ENCODE measurements around the gene SLC24A3.

Gene SLC24A3

GRCh38 chr20:19423097-19423899 lies 210.9 kb downstream of the SLC24A3 start:
- no peak for DNase-seq (ENCODE audit: low read depth in 1 of 2, low spot score in 1 of 2)
- TF ChIP-seq JUND (IDR thresholded peaks at IDR 0.05; ENCODE audit: low read depth): no peak
- in situ Hi-C loops (cut with HindIII; ENCODE audit: low pct_unique_long_range_greater_than_20kb, low sequenced_read_pairs): no loop called here

- no peak for DNase-seq (ENCODE audit: low read depth in 1 of 2, low spot score in 1 of 2)
- TF ChIP-seq JUND (IDR thresholded peaks at IDR 0.05; ENCODE audit: low read depth): no peak
- in situ Hi-C loops (cut with HindIII; ENCODE audit: low pct_unique_long_range_greater_than_20kb, low sequenced_read_pairs): no loop called here
Measured at GRCh38 chr20:19423900-19424620, 211.6 kb downstream of the SLC24A3 start.

DNA sequence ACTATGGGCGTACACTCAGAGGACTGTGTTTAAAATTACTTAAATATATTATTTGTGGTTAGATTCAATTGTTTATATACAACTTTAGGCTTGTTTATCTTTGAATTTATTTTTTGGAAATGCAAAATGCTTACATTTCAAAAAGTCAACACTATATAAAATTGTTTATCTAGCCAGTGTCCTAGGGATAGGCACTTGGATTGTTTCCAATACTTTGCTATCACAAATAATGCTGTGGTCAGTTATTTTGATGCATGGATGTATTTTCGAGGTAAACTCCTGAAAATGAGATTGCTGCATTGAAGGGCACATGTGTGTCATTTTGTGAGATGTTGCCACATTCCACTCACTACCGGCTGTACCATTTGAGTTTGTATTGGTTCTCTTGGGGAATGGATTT lies 213.9 kb downstream of the SLC24A3 start:
- DNase-seq (ENCODE audit: low read depth in 1 of 2, low spot score in 1 of 2): no peak
- in situ Hi-C loops (cut with HindIII; ENCODE audit: low pct_unique_long_range_greater_than_20kb, low sequenced_read_pairs): no loop called here
- no peak for TF ChIP-seq JUND (IDR thresholded peaks at IDR 0.05; ENCODE audit: low read depth)

- peak; percentile 62; the same call in 1 of the 2 replicates for TF ChIP-seq JUND (IDR thresholded peaks at IDR 0.05; ENCODE audit: low read depth)
- in situ Hi-C loops (cut with HindIII; ENCODE audit: low pct_unique_long_range_greater_than_20kb, low sequenced_read_pairs): no loop called here
- peak; percentile 50 to 97 for DNase-seq (ENCODE audit: low read depth in 1 of 2, low spot score in 1 of 2)
Measured at GRCh38 chr20:19427480-19427879, 215.0 kb downstream of the SLC24A3 start.

GRCh38 chr20:19427913-19428312 lies 215.5 kb downstream of the SLC24A3 start:
- no peak for DNase-seq (ENCODE audit: low read depth in 1 of 2, low spot score in 1 of 2)
- no peak for TF ChIP-seq JUND (IDR thresholded peaks at IDR 0.05; ENCODE audit: low read depth)
- in situ Hi-C loops (cut with HindIII; ENCODE audit: low pct_unique_long_range_greater_than_20kb, low sequenced_read_pairs): no loop called here

- no peak for DNase-seq (ENCODE audit: low read depth in 1 of 2, low spot score in 1 of 2)
- in situ Hi-C loops (cut with HindIII; ENCODE audit: low pct_unique_long_range_greater_than_20kb, low sequenced_read_pairs): no loop called here
- no peak for TF ChIP-seq JUND (IDR thresholded peaks at IDR 0.05; ENCODE audit: low read depth)
Measured at GRCh38 chr20:19428324-19428723, 215.9 kb downstream of the SLC24A3 start.

GRCh38 chr20:19429538-19429937 lies 217.1 kb downstream of the SLC24A3 start:
- no peak for DNase-seq (ENCODE audit: low read depth in 1 of 2, low spot score in 1 of 2)
- no peak for TF ChIP-seq JUND (IDR thresholded peaks at IDR 0.05; ENCODE audit: low read depth)
- in situ Hi-C loops (cut with HindIII; ENCODE audit: low pct_unique_long_range_greater_than_20kb, low sequenced_read_pairs): no loop called here

DNA sequence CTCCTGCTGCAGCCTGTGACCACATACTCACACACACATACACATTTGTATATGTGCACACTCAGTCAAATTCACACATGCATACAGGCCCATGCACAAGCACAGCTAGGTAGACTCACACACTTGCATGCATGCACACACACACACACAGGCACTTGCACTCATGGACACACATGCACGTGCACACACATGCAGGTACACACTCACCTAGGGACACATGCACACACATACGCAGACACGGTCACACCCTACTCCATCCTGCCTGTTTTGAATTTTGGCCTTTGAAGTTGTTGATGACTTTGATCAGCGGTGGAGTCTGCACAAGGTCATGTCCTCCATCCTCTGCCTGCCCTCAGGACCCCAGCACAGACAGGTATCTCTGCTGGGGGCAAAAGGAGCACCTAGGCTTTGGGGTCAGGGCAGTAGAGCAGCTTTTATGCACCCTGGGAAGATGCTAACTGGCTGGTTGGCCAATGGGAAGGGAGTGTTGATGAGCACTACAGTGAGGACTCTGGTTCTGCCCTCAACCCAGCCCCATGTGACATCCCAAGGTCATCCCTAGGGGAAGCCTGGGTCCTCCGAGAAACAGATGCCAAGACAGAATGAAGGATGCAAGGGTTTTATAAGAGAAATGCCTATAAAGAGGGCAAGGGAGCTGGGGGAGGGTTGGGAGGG lies 218.3 kb downstream of the SLC24A3 start:
- no peak for TF ChIP-seq JUND (IDR thresholded peaks at IDR 0.05; ENCODE audit: low read depth)
- DNase-seq (ENCODE audit: low read depth in 1 of 2, low spot score in 1 of 2): no peak
- in situ Hi-C loops (cut with HindIII; ENCODE audit: low pct_unique_long_range_greater_than_20kb, low sequenced_read_pairs): no loop called here

DNA sequence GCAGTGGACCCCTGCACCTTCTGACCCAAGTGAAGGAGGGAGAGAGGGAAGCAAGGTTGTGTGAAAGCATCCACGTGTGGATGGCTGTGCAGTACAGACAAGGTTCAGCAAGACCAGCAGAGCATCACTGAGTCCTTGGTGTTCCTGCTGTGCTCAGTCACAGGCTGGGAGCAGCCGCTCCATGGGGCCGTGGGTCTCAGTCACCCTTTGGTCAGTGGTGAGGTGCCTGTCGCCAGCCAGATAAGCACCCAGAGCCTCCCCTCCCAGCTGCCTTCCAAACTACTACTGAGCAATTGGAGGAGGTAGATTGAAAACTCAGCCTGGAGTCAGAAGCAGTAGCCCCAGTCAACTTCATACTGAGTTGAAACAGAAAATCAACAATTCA lies 218.9 kb downstream of the SLC24A3 start:
- in situ Hi-C loops (cut with HindIII; ENCODE audit: low pct_unique_long_range_greater_than_20kb, low sequenced_read_pairs): no loop called here
- TF ChIP-seq JUND (IDR thresholded peaks at IDR 0.05; ENCODE audit: low read depth): no peak
- no peak for DNase-seq (ENCODE audit: low read depth in 1 of 2, low spot score in 1 of 2)

GRCh38 chr20:19431906-19432305 lies 219.5 kb downstream of the SLC24A3 start:
- in situ Hi-C loops (cut with HindIII; ENCODE audit: low pct_unique_long_range_greater_than_20kb, low sequenced_read_pairs): no loop called here
- no peak for TF ChIP-seq JUND (IDR thresholded peaks at IDR 0.05; ENCODE audit: low read depth)

DNA sequence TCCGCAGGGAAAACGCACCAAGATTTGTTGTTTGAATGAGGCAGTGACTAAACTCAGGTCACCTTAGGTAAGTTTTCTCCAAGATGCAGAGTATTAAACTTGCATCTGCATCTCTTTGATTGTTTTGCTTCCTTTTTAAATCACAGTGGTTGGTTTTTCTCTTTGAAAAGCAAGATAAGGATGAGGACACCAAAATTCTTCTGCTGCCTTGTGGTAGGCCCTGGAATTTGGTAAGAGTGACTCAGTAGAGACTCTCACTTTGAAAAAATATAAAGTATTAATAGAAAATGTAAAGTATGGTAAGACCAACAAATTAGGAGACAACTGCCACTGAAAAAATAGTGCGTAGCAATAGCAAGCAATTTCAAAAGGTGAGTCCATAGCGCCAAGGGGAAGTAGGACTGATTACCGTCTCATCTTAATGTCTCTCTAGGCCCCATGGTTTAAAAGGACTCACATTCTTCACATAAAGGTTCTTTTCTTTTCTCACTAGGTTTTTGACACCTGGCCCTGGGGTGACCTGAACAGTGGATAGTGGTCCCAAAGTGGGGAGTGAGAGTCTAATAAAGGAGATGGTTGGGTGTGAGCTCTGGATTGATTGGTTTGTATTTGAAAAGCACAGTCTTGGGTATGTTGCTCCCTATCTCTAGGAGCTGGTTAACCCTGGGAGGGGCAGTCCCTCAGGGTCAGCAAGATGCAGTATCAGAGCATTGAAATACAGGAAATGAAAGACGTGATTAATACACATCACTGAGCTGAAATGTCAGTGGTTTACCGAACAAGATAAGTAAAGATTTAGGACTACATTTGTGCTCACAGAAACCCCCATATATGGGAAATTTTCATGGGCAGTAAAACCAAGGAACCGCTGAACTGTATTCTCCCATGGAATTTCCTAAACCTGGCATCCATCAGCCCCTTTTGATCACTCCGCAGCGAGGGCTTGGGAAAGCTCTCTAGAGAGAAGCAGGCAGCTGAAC lies 221.2 kb downstream of the SLC24A3 start:
- TF ChIP-seq JUND (IDR thresholded peaks at IDR 0.05; ENCODE audit: low read depth): no peak
- no peak for DNase-seq (ENCODE audit: low read depth in 1 of 2, low spot score in 1 of 2)
- in situ Hi-C loops (cut with HindIII; ENCODE audit: low pct_unique_long_range_greater_than_20kb, low sequenced_read_pairs): no loop called here

More at GRCh38 chr20:19431906-19432305, 219.5 kb downstream of the SLC24A3 start:
- DNase-seq (ENCODE audit: low read depth in 1 of 2, low spot score in 1 of 2): no peak

DNA sequence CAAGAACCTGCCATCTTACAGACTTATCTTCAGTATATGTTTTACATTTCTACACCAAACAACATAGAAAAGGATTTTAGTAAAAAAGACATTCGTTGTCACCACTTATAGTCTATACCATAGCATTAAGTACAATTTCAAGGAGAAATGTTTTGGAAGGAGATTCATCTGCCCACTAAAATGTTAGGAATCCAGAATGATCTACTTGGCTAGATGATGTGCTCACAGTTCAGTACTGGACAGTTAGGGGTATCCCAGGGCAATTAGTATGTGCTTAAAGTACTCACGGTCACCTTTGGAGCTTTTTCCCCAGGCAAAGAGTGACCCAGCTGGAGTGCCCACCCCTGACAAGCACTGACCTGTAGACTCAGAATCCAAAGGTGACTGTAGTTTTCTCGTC lies 222.9 kb downstream of the SLC24A3 start:
- no peak for TF ChIP-seq JUND (IDR thresholded peaks at IDR 0.05; ENCODE audit: low read depth)
- no peak for DNase-seq (ENCODE audit: low read depth in 1 of 2, low spot score in 1 of 2)
- in situ Hi-C loops (cut with HindIII; ENCODE audit: low pct_unique_long_range_greater_than_20kb, low sequenced_read_pairs): no loop called here
